D341Med (cell line): Measurements from ENCODE around the gene DACH1.
"Not testable (repeated sequence)": the region's sequence is repeated elsewhere in the genome, so short reads cannot be mapped to it uniquely, and the experiment has no call there.

ENCODE experiments used
- DNase-seq: peaks from one replicate; pipeline ENCODE4 v3.0.0; 2012; ENCODE audit warnings: low spot score

Gene DACH1

GRCh38 chr13:71865874-71866334 lies 1.1 kb downstream of the DACH1 start:
- no peak for DNase-seq

DNA sequence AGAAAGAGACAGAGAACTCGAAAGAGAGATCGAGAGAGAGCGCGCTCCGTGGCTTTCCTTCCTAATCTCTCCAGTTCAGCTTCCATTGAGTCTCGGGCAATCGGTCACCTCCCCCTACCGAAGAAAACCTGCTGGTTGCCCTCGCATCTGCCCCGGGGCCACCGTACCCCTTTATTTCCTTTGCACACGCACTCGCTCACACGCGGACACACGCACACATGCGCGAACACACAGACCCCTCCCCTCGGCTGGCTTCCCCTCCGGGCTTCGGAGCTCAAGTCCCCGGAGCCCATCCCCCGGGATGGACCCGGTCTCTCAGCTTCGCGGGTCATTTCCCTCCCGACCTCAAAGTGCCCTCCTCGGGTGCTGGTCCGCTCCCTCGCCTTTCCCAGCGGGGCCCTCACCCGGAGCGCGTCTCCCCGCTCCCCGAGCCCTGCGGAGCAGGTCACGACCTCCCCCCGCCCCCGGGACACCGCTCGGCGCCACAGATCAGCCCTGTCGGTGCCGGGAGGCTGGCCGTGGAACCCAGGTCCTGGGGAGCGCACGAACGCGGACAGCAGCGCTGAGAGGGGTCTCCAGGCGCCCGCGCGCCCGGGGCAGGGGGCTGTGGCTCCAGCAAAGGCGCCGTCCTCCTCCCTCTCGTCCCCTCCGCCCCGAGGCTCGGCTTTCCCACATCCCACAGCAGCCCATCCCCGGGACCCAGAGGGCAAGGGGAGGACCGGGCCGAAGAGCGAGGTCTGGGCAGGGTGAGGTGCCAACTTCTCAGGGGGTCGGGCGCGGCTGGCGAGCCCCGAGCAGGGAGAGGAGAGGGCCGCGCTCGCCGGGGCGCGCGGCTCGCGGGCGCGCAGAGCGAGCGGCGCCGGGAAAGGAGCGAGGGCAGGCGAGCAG lies 1.8 kb downstream of the DACH1 start:
- DNase-seq: peak; percentile 52

DNA sequence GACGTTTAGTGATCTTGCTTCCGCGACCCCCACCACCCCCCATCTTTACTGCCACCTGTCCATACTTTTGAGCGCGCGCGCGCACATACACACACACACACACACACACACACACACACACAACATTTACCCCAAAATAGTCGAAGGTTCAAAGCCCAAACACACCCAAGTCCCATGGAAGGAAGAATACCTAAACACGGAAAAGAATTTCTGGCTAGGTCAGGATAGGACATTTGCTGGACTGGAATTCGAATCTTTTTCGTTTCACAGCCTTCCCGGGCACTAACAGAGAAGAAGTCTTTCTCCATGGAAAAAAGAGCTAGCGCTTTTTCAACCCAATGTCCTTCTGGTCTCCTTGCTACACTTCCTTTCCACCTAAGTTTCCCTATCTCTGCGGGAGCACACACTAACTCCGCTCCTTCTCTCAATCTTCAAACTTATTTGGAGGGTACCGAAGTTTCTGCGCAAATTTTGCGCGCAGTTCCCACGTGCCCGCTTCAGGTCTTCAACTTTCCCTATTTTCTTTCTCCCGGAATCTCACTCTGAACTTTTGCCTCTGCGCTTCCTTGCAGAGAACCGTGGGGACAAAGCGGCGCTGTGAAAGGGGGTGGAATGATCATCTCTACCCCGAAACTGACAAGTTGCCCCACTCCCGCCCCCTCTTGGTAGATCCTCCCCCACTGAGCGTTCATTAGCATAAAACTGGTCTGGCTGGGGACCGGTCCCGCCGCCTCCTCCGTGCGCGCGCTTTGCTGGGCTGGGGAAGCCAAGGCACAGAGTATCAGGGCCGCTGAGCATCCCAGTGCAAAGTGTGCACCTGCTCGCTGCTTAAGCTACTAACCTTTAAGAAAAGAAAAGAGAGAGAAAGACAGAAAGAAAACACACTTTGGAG lies 2.7 kb downstream of the DACH1 start:
- DNase-seq: peak; percentile 72

- DNase-seq: no peak
Observed at GRCh38 chr13:71863254-71863865, 3.6 kb downstream of the DACH1 start.

DNA sequence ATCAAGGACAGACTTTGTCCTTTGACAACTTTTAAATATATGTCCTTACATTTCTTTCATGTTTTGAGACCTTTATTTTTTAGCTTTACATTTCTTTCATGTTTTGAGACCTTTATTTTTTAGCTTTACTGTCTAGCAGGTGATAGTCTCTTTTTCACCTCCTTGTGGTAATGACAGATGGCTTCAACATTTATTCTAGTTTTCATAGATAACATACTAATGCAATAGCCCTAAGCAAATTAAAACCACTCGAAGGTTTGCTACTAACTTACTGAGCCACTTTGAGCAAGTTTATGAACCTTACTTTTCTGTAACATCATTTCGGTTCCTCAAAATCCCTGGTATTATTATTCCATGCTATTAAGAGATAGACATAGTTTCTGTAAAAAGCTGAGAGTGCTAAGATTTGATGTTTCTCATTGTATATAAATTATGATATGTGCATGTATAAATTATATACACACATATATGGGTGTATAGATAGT lies 4.5 kb downstream of the DACH1 start:
- DNase-seq: no peak

DNA sequence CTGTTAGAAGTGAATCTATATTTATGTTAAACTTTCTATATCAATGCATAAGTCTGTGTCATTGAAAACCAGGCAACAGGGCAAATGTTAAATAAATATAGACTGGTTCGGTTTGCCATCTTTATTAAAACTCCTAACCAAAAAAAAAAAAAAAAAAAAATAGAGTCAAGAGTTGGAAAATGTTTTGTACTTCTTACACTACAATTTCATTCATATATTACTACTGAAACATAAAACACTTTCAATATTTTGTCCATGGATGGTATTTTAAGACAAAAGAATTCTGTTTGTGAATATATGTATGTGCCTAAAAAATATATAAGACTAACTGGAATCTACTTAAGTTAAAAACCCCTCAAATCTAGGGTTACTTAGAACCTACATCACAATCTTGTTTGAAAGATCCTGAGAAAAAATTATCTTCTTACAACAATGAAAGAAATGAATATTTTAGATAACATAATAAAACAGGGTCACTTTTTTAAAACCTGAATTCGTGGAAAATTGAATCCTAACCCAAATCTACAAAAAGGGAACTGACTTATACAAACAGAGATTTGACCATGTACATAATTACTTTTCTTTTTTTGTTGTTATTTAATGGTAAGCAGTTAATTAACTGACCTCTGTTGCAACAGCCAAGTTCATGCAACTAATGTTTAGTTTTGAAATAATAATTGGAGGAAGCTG lies 5.1 kb downstream of the DACH1 start:
- DNase-seq: no peak

DNA sequence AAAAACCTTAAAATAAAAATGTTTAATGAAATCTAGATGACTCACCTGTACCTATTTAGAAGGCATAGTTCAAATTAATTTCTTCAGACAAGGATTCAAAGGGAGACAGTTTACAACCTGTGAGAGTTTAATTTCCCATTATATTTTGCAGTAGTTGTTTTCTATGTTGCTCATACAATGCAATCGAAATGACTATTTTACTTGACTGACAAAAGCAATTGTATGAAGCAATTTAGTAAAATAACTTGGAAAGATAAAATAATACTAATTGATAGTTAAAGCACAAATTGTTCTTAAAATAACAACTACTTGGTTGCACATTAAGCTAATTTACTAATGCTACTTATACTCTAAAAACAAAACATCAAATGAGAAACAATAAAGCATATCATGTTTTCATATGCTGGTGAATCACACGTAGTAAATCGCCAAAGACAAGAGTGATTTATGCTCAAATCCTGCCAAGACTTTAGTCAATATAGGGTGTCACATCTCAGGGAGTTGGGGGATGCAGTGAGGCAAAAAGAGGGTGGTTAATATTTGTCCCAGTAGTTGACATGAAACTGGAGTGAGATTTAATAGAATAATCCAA lies 6.4 kb downstream of the DACH1 start:
- DNase-seq: no peak

- DNase-seq: no peak
Observed at GRCh38 chr13:71858647-71859046, 8.4 kb downstream of the DACH1 start.

DNA sequence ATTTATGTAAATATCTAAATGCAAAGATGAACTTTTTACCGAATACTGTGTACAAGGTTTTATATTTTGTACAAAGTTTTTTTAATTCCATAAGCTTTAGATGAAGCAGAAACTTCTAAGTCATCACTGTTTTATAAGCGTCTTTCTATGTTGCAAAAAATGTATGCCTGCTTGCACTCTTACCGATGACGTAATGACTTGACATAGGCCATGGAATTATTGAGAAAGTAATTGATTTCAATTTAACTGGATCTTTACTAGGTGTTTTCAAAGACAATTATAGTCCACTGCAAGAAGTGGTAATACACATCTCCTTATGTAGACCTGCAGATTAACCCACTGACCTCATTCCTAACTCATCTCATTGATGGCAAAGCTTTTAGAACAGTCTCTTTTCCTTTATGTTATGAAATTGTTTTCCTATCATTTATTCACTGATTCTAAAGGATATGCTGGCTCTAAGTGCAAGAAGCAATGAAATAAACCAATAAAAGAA lies 10.4 kb downstream of the DACH1 start:
- no peak for DNase-seq

GRCh38 chr13:71854401-71854800 lies 12.6 kb downstream of the DACH1 start:
- DNase-seq: no peak

- DNase-seq: peak; percentile 46
Observed at GRCh38 chr13:71853725-71854124, 13.3 kb downstream of the DACH1 start.

- DNase-seq: no peak
Observed at GRCh38 chr13:71852736-71853135, 14.3 kb downstream of the DACH1 start.

DNA sequence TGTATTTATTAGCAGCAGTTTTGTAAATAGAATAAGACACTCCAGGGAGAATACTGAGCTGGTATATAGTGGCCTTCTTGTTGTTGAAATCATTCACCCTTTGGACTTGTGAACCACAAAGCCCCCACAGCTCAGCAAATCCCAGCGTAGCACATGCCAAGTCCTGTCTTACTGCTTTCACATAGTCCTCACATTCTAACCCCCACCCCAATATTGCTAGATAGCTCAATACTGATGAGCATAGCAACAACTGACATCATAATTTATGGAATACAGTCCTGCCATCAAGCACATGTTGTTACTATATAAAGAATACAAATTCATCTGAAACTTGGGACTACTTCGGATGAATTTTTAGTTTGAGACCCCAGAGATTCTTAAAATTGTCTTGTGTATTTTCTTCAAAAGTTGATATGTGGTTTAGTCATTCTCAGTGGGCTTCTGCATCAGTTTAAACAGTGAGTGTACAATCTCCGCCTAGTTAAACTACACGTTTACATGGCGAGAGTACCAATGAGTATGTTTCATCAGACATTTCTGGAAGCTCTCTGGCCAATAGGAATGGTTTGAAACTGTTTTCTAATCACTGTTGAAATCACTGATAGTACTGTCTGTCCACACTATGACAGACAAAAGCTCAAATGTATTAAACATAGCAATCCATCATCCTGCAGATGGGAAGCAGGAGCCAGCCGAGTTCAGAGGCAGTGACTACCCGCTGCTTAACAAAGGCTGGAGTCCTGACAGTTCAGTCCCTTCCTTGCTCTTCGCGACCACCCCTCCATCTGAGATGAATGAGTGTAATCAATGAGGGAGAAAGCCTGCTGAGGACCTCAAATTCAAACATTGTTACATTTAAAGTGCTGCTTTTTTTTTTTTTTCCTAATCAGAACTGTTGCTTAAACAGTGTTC lies 15.2 kb downstream of the DACH1 start:
- no peak for DNase-seq

DNA sequence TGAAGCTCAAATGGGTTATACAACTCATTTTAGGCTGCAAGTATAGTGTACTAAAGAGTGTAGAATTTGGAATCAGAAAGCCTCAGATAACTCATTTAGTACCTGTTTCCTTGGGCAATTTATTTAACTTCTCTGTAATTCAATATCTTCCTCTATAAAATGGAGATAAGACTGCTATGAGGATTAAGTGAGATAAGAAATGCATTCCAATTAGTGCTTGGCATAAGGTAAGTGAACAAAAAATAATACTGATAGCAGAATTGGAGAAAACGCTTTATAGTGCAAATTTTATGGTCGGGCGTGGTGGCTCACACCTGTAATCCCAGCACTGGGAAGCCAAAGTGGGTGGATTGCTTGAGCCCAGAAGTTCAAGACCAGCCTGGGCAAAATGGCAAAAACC lies 25.0 kb downstream of the DACH1 start:
- DNase-seq: no peak

- no peak for DNase-seq
Observed at GRCh38 chr13:71838842-71839241, 28.2 kb downstream of the DACH1 start.

- DNase-seq: not testable (repeated sequence)
Observed at GRCh38 chr13:71837582-71837981, 29.4 kb downstream of the DACH1 start.

DNA sequence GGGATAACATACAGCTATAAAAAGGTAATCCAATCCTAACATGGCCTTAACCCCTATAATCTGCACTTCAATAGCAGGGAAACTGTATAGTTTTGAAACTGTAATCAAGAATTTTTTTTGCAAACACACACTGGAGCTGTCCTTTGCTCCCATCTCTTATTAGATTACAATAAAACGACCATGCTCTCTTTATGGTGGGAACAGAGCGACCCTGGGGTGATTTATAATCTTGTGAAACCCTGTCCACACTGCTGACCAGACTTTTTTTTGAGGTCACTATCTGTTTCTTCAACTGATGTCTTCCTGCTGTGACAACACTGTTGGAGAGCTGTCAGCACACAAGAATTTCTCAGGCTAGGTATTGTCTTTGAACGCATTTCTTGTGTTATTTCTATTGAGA lies 35.3 kb downstream of the DACH1 start:
- DNase-seq: no peak

DNA sequence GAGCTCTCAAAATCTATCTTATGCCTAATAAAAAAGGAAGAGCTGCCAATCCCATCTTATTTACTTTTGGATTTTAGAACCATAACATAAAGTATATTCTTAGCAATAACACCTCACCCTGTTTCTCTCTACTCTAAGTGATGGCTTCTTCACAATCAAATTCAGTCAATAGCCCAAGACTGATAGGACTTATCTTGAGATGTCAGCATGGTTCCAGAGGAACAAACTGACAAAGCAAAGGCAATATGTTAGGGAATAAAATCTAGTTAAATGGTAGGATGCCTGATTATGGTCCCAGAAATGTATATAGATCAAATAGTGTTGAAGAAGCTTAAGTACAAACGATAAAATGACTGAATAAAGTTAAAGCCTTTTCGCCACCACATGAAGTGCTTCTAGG lies 36.3 kb downstream of the DACH1 start:
- DNase-seq: no peak

GRCh38 chr13:71830323-71830722 lies 36.7 kb downstream of the DACH1 start:
- no peak for DNase-seq

- DNase-seq: no peak
Observed at GRCh38 chr13:71829547-71829946, 37.5 kb downstream of the DACH1 start.
